Adrenal gland (tissue), 5 donors: ENCODE results near the gene OR8G1.

Experiments used
- CTCF ChIP-seq, 6 experiments: fragments of 450-650 bp in 4 of 6; fragments of 200-600 bp in 2 of 6; sonication (generic) in 1 of 6; IDR thresholded peaks; 1 replicate in 5 of 6; 2 replicates in 1 of 6; pipeline versions ENCODE4 v1.5.1 to v1.8.0; 2016 to 2021; ENCODE audit warnings: antibody characterized with exemption in 6 of 6, mild to moderate bottlenecking in 2 of 6, moderate library complexity in 1 of 6
- POLR2A ChIP-seq, 2 donors: fragments of 450-650 bp; IDR thresholded peaks; one replicate each; pipeline ENCODE4 v1.6.1; 2017; ENCODE audit warnings: antibody characterized with exemption in 2 of 2, mild to moderate bottlenecking in 2 of 2, moderate library complexity in 1 of 2
- donor health status: DM: no; HTN: no; CAD: no.

DNA sequence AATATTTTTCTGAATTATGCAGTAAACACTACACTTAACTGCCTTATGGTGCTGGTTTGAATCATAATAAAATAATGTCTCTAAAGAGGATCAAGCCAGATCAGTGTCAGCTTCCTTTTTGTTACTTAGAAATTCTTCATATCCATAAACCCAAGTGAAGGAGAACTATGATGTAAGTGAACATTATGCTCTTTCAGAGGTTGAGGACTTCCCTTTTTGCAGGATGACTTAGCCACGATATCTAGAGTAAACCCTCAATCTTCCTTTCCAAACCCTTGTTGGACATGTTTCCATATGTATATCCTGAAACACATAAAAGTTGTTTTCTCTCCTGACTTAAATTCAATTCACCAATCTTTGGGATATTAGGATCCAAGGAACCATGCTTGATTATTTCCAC, 53.8 kb downstream of the OR8G1 start:
- no peak for TF ChIP-seq CTCF (IDR thresholded peaks at IDR 0.05)
- no peak for TF ChIP-seq POLR2A (IDR thresholded peaks at IDR 0.05)
